Germinal center (tissue), 1 donor: ENCODE results near the gene KLK15.
A peak's percentile ranks its signal among the peaks of the same experiment; 100 is the strongest.
"Not testable (repeated sequence)": the region's sequence is repeated elsewhere in the genome, so short reads cannot be mapped to it uniquely, and the experiment has no call there.

Experiments used
- DNase-seq: peaks from one replicate; pipeline ENCODE4 v3.0.0; 2012; ENCODE audit warnings: mixed read lengths, low spot score

KLK15 gene

GRCh38 chr19:50820549-50821247 is 12.7 kb downstream of the KLK15 start:
- no peak for DNase-seq

- no peak for DNase-seq
These were observed 13.3 kb downstream of the KLK15 start for GRCh38 chr19:50820086-50820485.

GRCh38 chr19:50819636-50820035 is 13.7 kb downstream of the KLK15 start:
- no peak for DNase-seq

- no peak for DNase-seq
These were observed 14.4 kb downstream of the KLK15 start for GRCh38 chr19:50818859-50819472.

GRCh38 chr19:50817941-50818858 is 15.2 kb downstream of the KLK15 start:
- DNase-seq: peak; percentile 88

- no peak for DNase-seq
These were observed 17.9 kb downstream of the KLK15 start for GRCh38 chr19:50815439-50815838.

GRCh38 chr19:50814883-50815282 is 18.5 kb downstream of the KLK15 start:
- DNase-seq: no peak

- no peak for DNase-seq
These were observed 20.9 kb downstream of the KLK15 start for GRCh38 chr19:50812474-50812873.

GRCh38 chr19:50811622-50812238 is 21.6 kb downstream of the KLK15 start:
- DNase-seq: not testable (repeated sequence)

- DNase-seq: no peak
These were observed 24.5 kb downstream of the KLK15 start for GRCh38 chr19:50808856-50809255.

GRCh38 chr19:50804420-50805272 is 28.7 kb downstream of the KLK15 start:
- peak; percentile 99 for DNase-seq

GRCh38 chr19:50803633-50804419 is 29.5 kb downstream of the KLK15 start:
- no peak for DNase-seq

GRCh38 chr19:50801107-50801506 is 32.3 kb downstream of the KLK15 start:
- DNase-seq: no peak

GRCh38 chr19:50799547-50799851 is 33.9 kb downstream of the KLK15 start:
- DNase-seq: no peak

- no peak for DNase-seq
These were observed 34.5 kb downstream of the KLK15 start for GRCh38 chr19:50798659-50799546.

GRCh38 chr19:50797781-50798658 is 35.4 kb downstream of the KLK15 start:
- DNase-seq: no peak

- no peak for DNase-seq
These were observed 36.0 kb downstream of the KLK15 start for GRCh38 chr19:50797429-50797780.

GRCh38 chr19:50796634-50797428 is 36.5 kb downstream of the KLK15 start:
- DNase-seq: no peak
